NCI-H1417 treated with DMSO at 0.1 percent for 48 hours (cell line): ENCODE data around the gene PPM1N.

Experiments
- DNase-seq: peaks from one replicate; lab custom pipeline; 2025; lab: John Stamatoyannopoulos, UW

PPM1N gene

GRCh38 chr19:45471111-45471930, 26.9 kb upstream of the PPM1N start:
- no peak for DNase-seq

- DNase-seq, result no peak
Measured at GRCh38 chr19:45471931-45472562, 26.2 kb upstream of the PPM1N start.

GRCh38 chr19:45472563-45473366, 25.5 kb upstream of the PPM1N start:
- DNase-seq, result no peak

- no peak for DNase-seq
Measured at GRCh38 chr19:45473367-45473681, 24.9 kb upstream of the PPM1N start.

GRCh38 chr19:45473682-45474605, 24.3 kb upstream of the PPM1N start:
- DNase-seq, result no peak

- no peak for DNase-seq
Measured at GRCh38 chr19:45474606-45475521, 23.4 kb upstream of the PPM1N start.

- DNase-seq, result no peak
Measured at GRCh38 chr19:45475537-45476291, 22.5 kb upstream of the PPM1N start.

GRCh38 chr19:45476304-45476703, 21.9 kb upstream of the PPM1N start:
- no peak for DNase-seq

- DNase-seq, result no peak
Measured at GRCh38 chr19:45477186-45477585, 21.1 kb upstream of the PPM1N start.

GRCh38 chr19:45477713-45478453, 20.4 kb upstream of the PPM1N start:
- DNase-seq, result peak; percentile 62

GRCh38 chr19:45478454-45479238, 19.6 kb upstream of the PPM1N start:
- peak; percentile 83 for DNase-seq

- no peak for DNase-seq
Measured at GRCh38 chr19:45483033-45483432, 15.2 kb upstream of the PPM1N start.

- no peak for DNase-seq
Measured at GRCh38 chr19:45484273-45484945, 13.8 kb upstream of the PPM1N start.

- peak; percentile 35 for DNase-seq
Measured at GRCh38 chr19:45485305-45486077, 12.8 kb upstream of the PPM1N start.

- no peak for DNase-seq
Measured at GRCh38 chr19:45488708-45489107, 9.5 kb upstream of the PPM1N start.

- DNase-seq, result no peak
Measured at GRCh38 chr19:45489216-45489855, 8.9 kb upstream of the PPM1N start.
